Measurements from ENCODE around the gene NKD1.

NKD1 gene

DNA sequence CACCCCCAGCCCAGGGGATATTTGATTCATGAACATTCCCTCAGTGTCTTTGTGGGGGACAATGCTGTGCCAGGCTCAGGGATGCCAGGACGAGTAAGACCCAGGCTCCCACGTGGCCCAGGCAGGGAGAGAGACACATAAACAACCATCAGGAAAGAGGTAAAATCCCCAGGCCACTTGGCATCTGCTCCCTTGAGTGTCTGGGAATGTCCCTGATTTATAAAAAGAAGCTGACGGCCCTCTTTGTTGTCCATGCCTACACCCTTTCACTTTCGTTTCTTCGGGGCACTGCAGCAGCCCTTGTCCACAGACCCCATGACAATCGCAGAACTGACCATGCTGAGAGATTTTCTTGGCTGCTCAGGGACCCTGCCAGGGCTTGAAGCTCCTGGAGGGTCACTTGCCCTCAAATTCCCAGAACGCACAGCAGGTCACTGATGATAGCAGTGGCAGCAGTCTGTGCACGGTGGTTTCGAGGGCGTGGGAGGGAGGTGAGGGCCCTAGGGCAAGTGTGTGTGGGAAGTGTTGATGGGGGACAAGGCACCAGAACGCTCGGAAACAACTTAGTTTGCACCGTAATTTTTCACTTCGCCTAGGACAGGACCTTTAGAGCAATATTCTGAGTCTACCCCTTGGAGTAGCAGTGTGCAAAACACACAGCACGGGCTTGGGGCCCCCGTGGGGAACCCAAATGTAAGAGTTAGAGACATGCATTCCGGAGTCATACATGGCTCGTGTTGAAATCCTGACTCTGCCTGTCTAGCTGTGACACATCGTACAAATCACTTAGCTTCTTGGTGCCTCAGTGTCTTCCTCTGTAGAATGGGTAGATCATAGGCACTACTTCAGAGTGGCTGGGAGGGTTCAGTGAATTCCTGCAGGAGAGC, 149.9 kb downstream of the NKD1 start:
- WGBS, 2 donors (ENCODE audit: extremely low coverage in 2 of 2, insufficient read length in 2 of 2, insufficient replicate concordance in 1 of 2): no CpG with 5 or more reads among the region's 19 CpGs
- Histone ChIP-seq H4K8ac (ENCODE audit: low read depth, low read length) (no peak overlapping the region), H2BK5ac (ENCODE audit: low read length) (no peak overlapping the region), H3K23ac (ENCODE audit: low read depth, low read length, poor library complexity) (no peak overlapping the region), H3K36me3 (replicated peaks in 1 of 2; ENCODE audit: control insufficient read depth in 2 of 2, insufficient read depth in 2 of 2, low read length in 2 of 2) (no peaks in the 10 kb centered on the region), H3K18ac (ENCODE audit: low read length) (peak overlapping the region; percentile 17), H3K9me3 (replicated peaks in 1 of 2; ENCODE audit: control insufficient read depth in 2 of 2, insufficient read depth in 1 of 2, low read depth in 1 of 2, low read length in 2 of 2) (peaks cover 0 to 1% of the 10 kb centered on the region in 2 donors), H3K4me3 (ENCODE audit: low read length in 2 of 2) (no peak overlapping the region), H2BK15ac (ENCODE audit: low read length) (no peak overlapping the region), H2AFZ (ENCODE audit: low read length) (peak overlapping the region; percentile 74), H4K91ac (ENCODE audit: low read depth, low read length, poor library complexity) (no peak overlapping the region), H3K4me2 (ENCODE audit: insufficient read depth, low read length, poor library complexity, severe bottlenecking) (no peak overlapping the region), H2AK5ac (ENCODE audit: low read depth, low read length) (no peak overlapping the region), H3K14ac (ENCODE audit: low read length) (no peak overlapping the region), H2BK12ac (ENCODE audit: low read length) (no peak overlapping the region), H3K9ac (ENCODE audit: low read depth, low read length, poor library complexity) (no peak overlapping the region), H3K27me3 (ENCODE audit: control insufficient read depth in 3 of 3, insufficient read depth in 3 of 3, low read depth in 1 of 3, low read length in 3 of 3) (peaks cover 0 to 34% (median 14%) of the 10 kb centered on the region in 3 experiments), H2BK120ac (ENCODE audit: low read depth, low read length) (no peak overlapping the region), H3K79me1 (ENCODE audit: low read depth, low read length) (no peaks in the 10 kb centered on the region), H3K27ac (replicated peaks; ENCODE audit: low read length) (no peak overlapping the region), H3K4ac (ENCODE audit: low read length) (no peak overlapping the region), H3K4me1 (ENCODE audit: control insufficient read depth in 2 of 2, insufficient read depth in 1 of 2, low read depth in 1 of 2, low read length in 2 of 2) (peaks cover 0 to 9% of the 10 kb centered on the region in 2 donors)
- no peak for DNase-seq (ENCODE audit: low spot score)

Measured in neuronal stem cell (in vitro differentiated cells).